Measurements from ENCODE around the gene SPOP. TPM values are rescaled to one million over a fixed set of nuclear protein-coding genes. Genes with fewer than 3 reads are reported as not detected.

SPOP gene
- total and polyA plus RNA-seq, 2 of the 4 experiments (the other 2 are of a cell fraction): 24.9 to 47.5 TPM

GRCh38 chr17:49633762-49634484 is 44.0 kb downstream of the SPOP start:
- ChIA-PET POLR2A (ENCODE audit: unreplicated experiment) (no interaction called here), CTCF (interaction anchor here (0.5 kb wide), 1 partner anchor 12 kb away, joined by 3 read pairs; no protein-coding TSS in a partner anchor)
- Histone ChIP-seq H3K4me2 (ENCODE audit: low read depth, low read length) (no peak overlapping the region), H3K9me1 (ENCODE audit: insufficient read depth, low read length) (peaks cover 6% of the 10 kb centered on the region), H2BK20ac (ENCODE audit: low read depth, low read length) (no peak overlapping the region), H3K4ac (ENCODE audit: low read depth, low read length) (no peak overlapping the region), H4K8ac (ENCODE audit: low read depth in 2 of 2, low read length in 2 of 2) (no peak overlapping the region), H3K56ac (ENCODE audit: extremely low read depth, insufficient read depth, low read length) (no peak overlapping the region), H3K9ac (ENCODE audit: low read depth, low read length) (no peak overlapping the region), H3K36me3 (ENCODE audit: control insufficient read depth, insufficient read depth, low read length) (no peaks in the 10 kb centered on the region), H2BK120ac (ENCODE audit: low read depth, low read length) (no peak overlapping the region), H2AK5ac (ENCODE audit: low read depth, low read length) (no peak overlapping the region), H3K18ac (ENCODE audit: low read depth, low read length) (no peak overlapping the region), H3K79me1 (ENCODE audit: low read depth in 1 of 2, low read length in 2 of 2) (peaks cover 17 to 58% of the 10 kb centered on the region in 2 experiments), H3K23ac (ENCODE audit: low read depth, low read length) (no peak overlapping the region), H2BK15ac (ENCODE audit: low read depth, low read length) (no peak overlapping the region), H2AK9ac (replicated peaks; ENCODE audit: low read depth, low read length, poor library complexity) (no peak overlapping the region), H2AFZ (replicated peaks; ENCODE audit: low read length, poor library complexity) (no peak overlapping the region), H4K5ac (ENCODE audit: low read depth, low read length) (no peak overlapping the region), H3K4me3 (ENCODE audit: insufficient read depth, low read depth, low read length) (no peak overlapping the region), H3K27me3 (ENCODE audit: control insufficient read depth, insufficient read depth, low read length) (no peaks in the 10 kb centered on the region), H2BK5ac (ENCODE audit: low read depth, low read length, poor library complexity, severe bottlenecking) (no peak overlapping the region), H3K14ac (replicated peaks; ENCODE audit: low read depth, low read length) (no peak overlapping the region), H3K27ac (ENCODE audit: insufficient read depth, low read length) (no peak overlapping the region), H3K4me1 (ENCODE audit: control insufficient read depth, insufficient read depth, low read length) (peaks cover 10% of the 10 kb centered on the region), H3K9me3 (ENCODE audit: control insufficient read depth, insufficient read depth, low read length) (no peaks in the 10 kb centered on the region), H4K91ac (ENCODE audit: insufficient read depth, low read depth, low read length) (no peak overlapping the region), H4K20me1 (ENCODE audit: insufficient read depth, low read length) (peaks cover 12% of the 10 kb centered on the region; the same call in 1 of the 2 replicates)
- no peak for ATAC-seq (ENCODE audit: low read depth)
- no peak for DNase-seq
- no TSS peak for BruUV-seq (replicated peaks)
- TF ChIP-seq MAFK (IDR thresholded peaks at IDR 0.05; ENCODE audit: low read depth, low read length) (no peak), FOS (IDR thresholded peaks at IDR 0.05; ENCODE audit: low read depth, low read length) (no peak), BHLHE40 (IDR thresholded peaks at IDR 0.05; ENCODE audit: low read depth, low read length) (no peak), NFE2L2 (IDR thresholded peaks at IDR 0.05; ENCODE audit: low read depth, low read length) (no peak), ELK1 (IDR thresholded peaks at IDR 0.05; ENCODE audit: borderline replicate concordance, low read depth, low read length) (no peak), CTCF (conservative IDR thresholded peaks at IDR 0.05; ENCODE audit: low read depth, low read length) (no peak), CEBPB (IDR thresholded peaks at IDR 0.05; ENCODE audit: low read depth, low read length) (no peak), CHD1 (IDR thresholded peaks at IDR 0.05; ENCODE audit: low read depth, low read length) (no peak), USF2 (IDR thresholded peaks at IDR 0.05; ENCODE audit: low read depth, low read length) (no peak), MAZ (IDR thresholded peaks at IDR 0.05; ENCODE audit: borderline replicate concordance, low read depth, low read length) (no peak), RAD21 (IDR thresholded peaks at IDR 0.05; ENCODE audit: low read length) (no peak)
- no CpG with 5 or more reads among the region's 4 CpGs for WGBS, 2 experiments (ENCODE audit: extremely low coverage in 2 of 2, insufficient read length in 1 of 2)
- in situ Hi-C loops (cut with MboI; ENCODE audit: low sequenced_read_pairs) (no loop called here), intact Hi-C loops (cut with micrococcal nuclease) (no loop called here), dilution Hi-C loops (cut with HindIII; ENCODE audit: low sequenced_read_pairs, unreplicated experiment) (no loop called here)
